DND-41 (cell line): ENCODE data around the gene CDK4.
A peak's percentile ranks its signal among the peaks of the same experiment; 100 is the strongest.
"Not testable (repeated sequence)": the region's sequence is repeated elsewhere in the genome, so short reads cannot be mapped to it uniquely, and the experiment has no call there.

Source experiments
- ATAC-seq: fragments of 200-7000 bp; cut with Tn5 transposase; 3 replicates; pipeline ENCODE4 v1.9.1; 2021; ENCODE audit warnings: low read depth; ENCODE audit not compliant: insufficient read depth
- DNase-seq: peaks from one replicate; pipeline ENCODE4 v3.0.0-alpha.2; 2020
- H2AFZ ChIP-seq: 2 replicates; pipeline ENCODE4 v1.6.0; 2012; ENCODE audit warnings: low read depth, low read length
- H3K27ac ChIP-seq: 2 replicates; pipeline ENCODE4 v1.5.1; 2012; ENCODE audit warnings: low read length, inconsistent platforms
- H3K27me3 ChIP-seq: fragments of 200-600 bp; sonication (generic); 2 replicates; pipeline ENCODE4 v1.6.0; 2012; ENCODE audit warnings: low read length, mild to moderate bottlenecking, inconsistent platforms; ENCODE audit not compliant: insufficient read depth, poor library complexity
- H3K36me3 ChIP-seq: 2 replicates; pipeline ENCODE4 v1.5.1; 2012; ENCODE audit warnings: low read length, inconsistent platforms; ENCODE audit not compliant: insufficient read depth
- H3K4me1 ChIP-seq: 2 replicates; pipeline ENCODE4 v1.5.1; 2012; ENCODE audit warnings: mild to moderate bottlenecking, low read length; ENCODE audit not compliant: insufficient read depth
- H3K4me2 ChIP-seq: 2 replicates; pipeline ENCODE4 v1.6.0; 2012; ENCODE audit warnings: mild to moderate bottlenecking, moderate library complexity, low read length, inconsistent platforms; ENCODE audit not compliant: insufficient read depth
- H3K4me3 ChIP-seq, 2 experiments: fragments of 200-600 bp in 1 of 2; shearing (Covaris generic) in 1 of 2; 2 replicates each; pipeline ENCODE4 v1.5.1; 2012 to 2016; ENCODE audit warnings: inconsistent platforms in 2 of 2, low read length in 2 of 2, mild to moderate bottlenecking in 2 of 2, low read depth in 1 of 2, moderate library complexity in 1 of 2
- H3K79me2 ChIP-seq: 2 replicates; pipeline ENCODE4 v1.6.0; 2012; ENCODE audit warnings: low read length, inconsistent platforms; ENCODE audit not compliant: insufficient read depth
- H3K9ac ChIP-seq: 2 replicates; pipeline ENCODE4 v1.6.0; 2012; ENCODE audit warnings: low read depth, mild to moderate bottlenecking, inconsistent platforms, low read length, moderate library complexity
- H3K9me3 ChIP-seq: 2 replicates; pipeline ENCODE4 v1.5.1; 2012; ENCODE audit warnings: low read length, moderate library complexity, mild to moderate bottlenecking, inconsistent platforms; ENCODE audit not compliant: insufficient read depth, severe bottlenecking
- H4K20me1 ChIP-seq: 2 replicates; pipeline ENCODE4 v1.6.0; 2012; ENCODE audit warnings: low read length; ENCODE audit not compliant: insufficient read depth
- EZH2 ChIP-seq: IDR thresholded peaks from 3 replicates; pipeline ENCODE4 v1.6.1; 2012; ENCODE audit warnings: borderline replicate concordance, low read depth, mild to moderate bottlenecking, moderate library complexity, low read length, inconsistent platforms; ENCODE audit not compliant: severe bottlenecking
- TF ChIP-seq, protein P1 (sequence below): IDR thresholded peaks from 2 replicates; pipeline ENCODE4 v1.5.1; 2012; ENCODE audit warnings: borderline replicate concordance, low read length, moderate library complexity, mild to moderate bottlenecking; ENCODE audit not compliant: poor library complexity, severe bottlenecking; ENCODE audit errors: extremely low read depth

The CDK4 gene

GRCh38 chr12:57775563-57776246 lies 23.6 kb upstream of the CDK4 start:
- Histone ChIP-seq H4K20me1 (no peaks in the 10 kb centered on the region), H2AFZ (no peak overlapping the region), H3K9ac (no peak overlapping the region), H3K79me2 (peaks cover 14% of the 10 kb centered on the region), H3K4me1 (peaks cover 27% of the 10 kb centered on the region), H3K4me2 (no peak overlapping the region), H3K27me3 (no peaks in the 10 kb centered on the region), H3K9me3 (no peaks in the 10 kb centered on the region), H3K4me3 (no peak overlapping the region), H3K36me3 (peaks cover 8% of the 10 kb centered on the region), H3K27ac (no peak overlapping the region)
- ATAC-seq (no peak), DNase-seq (no peak)
- no peak for TF ChIP-seq EZH2
- TF ChIP-seq, protein P1, sequence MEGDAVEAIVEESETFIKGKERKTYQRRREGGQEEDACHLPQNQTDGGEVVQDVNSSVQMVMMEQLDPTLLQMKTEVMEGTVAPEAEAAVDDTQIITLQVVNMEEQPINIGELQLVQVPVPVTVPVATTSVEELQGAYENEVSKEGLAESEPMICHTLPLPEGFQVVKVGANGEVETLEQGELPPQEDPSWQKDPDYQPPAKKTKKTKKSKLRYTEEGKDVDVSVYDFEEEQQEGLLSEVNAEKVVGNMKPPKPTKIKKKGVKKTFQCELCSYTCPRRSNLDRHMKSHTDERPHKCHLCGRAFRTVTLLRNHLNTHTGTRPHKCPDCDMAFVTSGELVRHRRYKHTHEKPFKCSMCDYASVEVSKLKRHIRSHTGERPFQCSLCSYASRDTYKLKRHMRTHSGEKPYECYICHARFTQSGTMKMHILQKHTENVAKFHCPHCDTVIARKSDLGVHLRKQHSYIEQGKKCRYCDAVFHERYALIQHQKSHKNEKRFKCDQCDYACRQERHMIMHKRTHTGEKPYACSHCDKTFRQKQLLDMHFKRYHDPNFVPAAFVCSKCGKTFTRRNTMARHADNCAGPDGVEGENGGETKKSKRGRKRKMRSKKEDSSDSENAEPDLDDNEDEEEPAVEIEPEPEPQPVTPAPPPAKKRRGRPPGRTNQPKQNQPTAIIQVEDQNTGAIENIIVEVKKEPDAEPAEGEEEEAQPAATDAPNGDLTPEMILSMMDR = peak; percentile 6

GRCh38 chr12:57775044-57775443 lies 22.9 kb upstream of the CDK4 start:
- no peak for DNase-seq
- Histone ChIP-seq H3K4me2 (no peak overlapping the region), H3K4me3 (no peak overlapping the region), H4K20me1 (no peaks in the 10 kb centered on the region), H2AFZ (no peak overlapping the region), H3K4me1 (peaks cover 25% of the 10 kb centered on the region), H3K27ac (no peak overlapping the region), H3K9ac (no peak overlapping the region), H3K36me3 (peaks cover 7% of the 10 kb centered on the region), H3K79me2 (peaks cover 15% of the 10 kb centered on the region), H3K27me3 (no peaks in the 10 kb centered on the region), H3K9me3 (no peaks in the 10 kb centered on the region)
- TF ChIP-seq, protein P1 = no peak
- TF ChIP-seq EZH2 = no peak
- no peak for ATAC-seq

GRCh38 chr12:57774634-57775033 lies 22.5 kb upstream of the CDK4 start:
- DNase-seq = not testable (repeated sequence)

GRCh38 chr12:57772429-57773322 lies 20.6 kb upstream of the CDK4 start, which contains the start of gene EEF1AKMT3:
TSS of gene EEF1AKMT3 (plus strand) at chr12:57772614. CDS start at chr12:57772725, 111 bp downstream.
- Histone ChIP-seq H3K27me3 (no peaks in the 10 kb centered on the region), H3K79me2 (peaks cover 15% of the 10 kb centered on the region), H4K20me1 (no peaks in the 10 kb centered on the region), H3K9me3 (no peaks in the 10 kb centered on the region), H3K9ac (peak within 1 kb of the TSS; percentile 81), H3K4me1 (peaks cover 25% of the 10 kb centered on the region), H3K4me2 (peak within 1 kb of the TSS; percentile 96), H3K27ac (peak within 1 kb of the TSS; percentile 88), H3K36me3 (peaks cover 29% of the 10 kb centered on the region), H3K4me3 (peak within 1 kb of the TSS; percentile 56 to 85), H2AFZ (peak within 1 kb of the TSS; percentile 96)
- ATAC-seq = peak; percentile 44
- no peak for TF ChIP-seq EZH2
- TF ChIP-seq, protein P1 = no peak
- DNase-seq = peak; percentile 60

More at GRCh38 chr12:57774634-57775033, 22.5 kb upstream of the CDK4 start:
- H3K4me3 ChIP-seq, H3K4me2 ChIP-seq, H3K27ac ChIP-seq, H2AFZ ChIP-seq, H4K20me1 ChIP-seq, ATAC-seq, H3K9me3 ChIP-seq, H3K27me3 ChIP-seq, H3K9ac ChIP-seq: not testable (repeated sequence)
- H3K79me2 ChIP-seq = peaks cover 15% of the 10 kb centered on the region
- H3K36me3 ChIP-seq = peaks cover 12% of the 10 kb centered on the region
- H3K4me1 ChIP-seq = peaks cover 25% of the 10 kb centered on the region
